H9 (cell line): ENCODE data around the gene CHPF. TPM values are rescaled to one million over a fixed set of nuclear protein-coding genes. Genes with fewer than 3 reads are reported as not detected.
A peak's percentile ranks its signal among the peaks of the same experiment; 100 is the strongest.

Source experiments
- DNase-seq: peaks from one replicate; pipeline ENCODE4 v3.0.0-alpha.2; 2017
- H2AFZ ChIP-seq: one replicate; pipeline ENCODE4 v1.6.1; 2013; ENCODE audit warnings: mild to moderate bottlenecking, low read length, control low read depth, moderate library complexity
- H2AK5ac ChIP-seq: 2 replicates; pipeline ENCODE4 v1.6.1; 2013; ENCODE audit warnings: low read length, control low read depth, mixed read lengths; ENCODE audit not compliant: insufficient read length
- H2BK120ac ChIP-seq: one replicate; pipeline ENCODE4 v1.6.1; 2013; ENCODE audit warnings: low read depth, mild to moderate bottlenecking, low read length, control low read depth, inconsistent platforms; ENCODE audit not compliant: poor library complexity, severe bottlenecking
- H2BK12ac ChIP-seq: 2 replicates; pipeline ENCODE4 v1.6.1; 2013; ENCODE audit warnings: low read length, control low read depth, mixed read lengths, low read depth; ENCODE audit not compliant: insufficient read length
- H2BK15ac ChIP-seq: 2 replicates; pipeline ENCODE4 v1.6.1; 2013; ENCODE audit warnings: low read depth, low read length, control low read depth
- H2BK20ac ChIP-seq: one replicate; pipeline ENCODE4 v1.6.1; 2013; ENCODE audit warnings: low read depth, mild to moderate bottlenecking, low read length, control low read depth, inconsistent platforms; ENCODE audit not compliant: poor library complexity, severe bottlenecking
- H2BK5ac ChIP-seq: 2 replicates; pipeline ENCODE4 v1.6.1; 2013; ENCODE audit warnings: low read length, control low read depth, mixed read lengths; ENCODE audit not compliant: insufficient read length
- H3K14ac ChIP-seq: 2 replicates; pipeline ENCODE4 v1.6.1; 2013; ENCODE audit warnings: low read length, control low read depth; ENCODE audit not compliant: insufficient read depth
- H3K18ac ChIP-seq: 2 replicates; pipeline ENCODE4 v1.6.1; 2013; ENCODE audit warnings: low read depth, mild to moderate bottlenecking, mixed read lengths, low read length, control low read depth; ENCODE audit not compliant: insufficient read length
- H3K23ac ChIP-seq: 2 replicates; pipeline ENCODE4 v1.6.1; 2013; ENCODE audit warnings: low read length, control low read depth, mixed read lengths, low read depth; ENCODE audit not compliant: insufficient read length
- H3K23me2 ChIP-seq: 2 replicates; pipeline ENCODE4 v1.6.1; 2013; ENCODE audit warnings: low read depth, mild to moderate bottlenecking, mixed read lengths, low read length, control low read depth; ENCODE audit not compliant: insufficient read length, poor library complexity, severe bottlenecking
- H3K27ac ChIP-seq: 2 replicates; pipeline ENCODE4 v1.5.1; 2013; ENCODE audit warnings: low read length, control low read depth, mixed read lengths, low read depth; ENCODE audit not compliant: insufficient read length
- H3K27me3 ChIP-seq: 2 replicates; pipeline ENCODE4 v1.6.1; 2013; ENCODE audit warnings: low read length, control low read depth, inconsistent platforms; ENCODE audit not compliant: insufficient read depth
- H3K4ac ChIP-seq: 2 replicates; pipeline ENCODE4 v1.6.1; 2013; ENCODE audit warnings: low read depth, mild to moderate bottlenecking, control low read depth, inconsistent platforms, low read length, moderate library complexity
- H3K4me1 ChIP-seq: 2 replicates; pipeline ENCODE4 v1.6.1; 2013; ENCODE audit warnings: low read length, control low read depth, inconsistent platforms; ENCODE audit not compliant: insufficient read depth
- H3K4me2 ChIP-seq: 2 replicates; pipeline ENCODE4 v1.6.1; 2013; ENCODE audit warnings: low read length, control low read depth, mixed read lengths; ENCODE audit not compliant: insufficient read length, insufficient read depth
- H3K56ac ChIP-seq: 2 replicates; pipeline ENCODE4 v1.6.1; 2013; ENCODE audit warnings: low read depth, mild to moderate bottlenecking, mixed read lengths, low read length, control low read depth; ENCODE audit not compliant: insufficient read length
- H3K79me1 ChIP-seq: 2 replicates; pipeline ENCODE4 v1.6.1; 2013; ENCODE audit warnings: low read depth, mild to moderate bottlenecking, moderate library complexity, low read length, control low read depth, inconsistent platforms; ENCODE audit not compliant: insufficient read depth, poor library complexity, severe bottlenecking
- H3K79me2 ChIP-seq: 2 replicates; pipeline ENCODE4 v1.6.1; 2013; ENCODE audit warnings: low read length, control low read depth, inconsistent platforms; ENCODE audit not compliant: insufficient read depth
- H3K9ac ChIP-seq: 2 replicates; pipeline ENCODE4 v1.6.1; 2013; ENCODE audit warnings: low read length, control low read depth, mixed read lengths; ENCODE audit not compliant: insufficient read length; ENCODE audit errors: extremely low read depth
- H3K9me3 ChIP-seq: one replicate; pipeline ENCODE4 v1.6.1; 2013; ENCODE audit warnings: low read depth, low read length, inconsistent platforms; ENCODE audit not compliant: control insufficient read depth
- H3T11ph ChIP-seq: one replicate; pipeline ENCODE4 v1.6.1; 2013; ENCODE audit warnings: mild to moderate bottlenecking, low read length, control low read depth, inconsistent platforms
- H4K20me1 ChIP-seq: one replicate; pipeline ENCODE4 v1.6.1; 2013; ENCODE audit not compliant: control insufficient read depth, insufficient read length, insufficient read depth
- H4K5ac ChIP-seq: 2 replicates; pipeline ENCODE4 v1.6.1; 2013; ENCODE audit warnings: low read depth, mild to moderate bottlenecking, mixed read lengths, low read length, control low read depth; ENCODE audit not compliant: insufficient read length
- H4K8ac ChIP-seq: replicated peaks from 2 replicates; pipeline ENCODE4 v1.6.1; 2013; ENCODE audit warnings: low read length, control low read depth, mixed read lengths, low read depth; ENCODE audit not compliant: insufficient read length
- H4K91ac ChIP-seq: 2 replicates; pipeline ENCODE4 v1.6.1; 2013; ENCODE audit warnings: low read depth, mild to moderate bottlenecking, moderate library complexity, mixed read lengths, low read length, control low read depth; ENCODE audit not compliant: insufficient read length
- H3K27ac Mint-ChIP-seq, 3 experiments: 2 replicates in 2 of 3; 3 replicates in 1 of 3; pipeline ENCODE4 v1.8.0; 2020 to 2021; ENCODE audit warnings: mixed read lengths in 3 of 3, mild to moderate bottlenecking in 1 of 3, moderate library complexity in 1 of 3
- H3K27me3 Mint-ChIP-seq: 2 replicates; pipeline ENCODE4 v1.8.0; 2021; ENCODE audit warnings: low read depth, mild to moderate bottlenecking, moderate library complexity, mixed read lengths
- H3K36me3 Mint-ChIP-seq, 3 experiments: 2 replicates in 2 of 3; 3 replicates in 1 of 3; pipeline ENCODE4 v1.8.0; 2020 to 2021; ENCODE audit warnings: low read depth in 3 of 3, mixed read lengths in 3 of 3; ENCODE audit not compliant: insufficient read depth in 1 of 3
- H3K4me1 Mint-ChIP-seq, 2 experiments: 2 replicates each; pipeline ENCODE4 v1.8.0; 2020; ENCODE audit warnings: mixed read lengths in 2 of 2
- H3K4me3 Mint-ChIP-seq, 2 experiments: 2 replicates in 1 of 2; 3 replicates in 1 of 2; pipeline ENCODE4 v1.8.0; 2020 to 2021; ENCODE audit warnings: mild to moderate bottlenecking in 2 of 2, mixed read lengths in 2 of 2, moderate library complexity in 1 of 2
- H3K9me3 Mint-ChIP-seq, 2 experiments: 2 replicates in 1 of 2; 3 replicates in 1 of 2; pipeline ENCODE4 v1.8.0; 2020; ENCODE audit warnings: mild to moderate bottlenecking in 2 of 2, mixed read lengths in 2 of 2, moderate library complexity in 1 of 2
- CTCF ChIP-seq: fragments of 200-600 bp; sonication (generic); conservative IDR thresholded peaks from 3 replicates; pipeline ENCODE4 v1.8.0; 2021; ENCODE audit warnings: antibody characterized with exemption, mild to moderate bottlenecking
- WGBS: extraction: QIAGEN DNeasy Blood & Tissue Kit; methylation state at CpG from one replicate; pipeline ENCODE4 v1.1.7; 2013; ENCODE audit warnings: missing lambda C conversion rate, low lambda C conversion rate, mixed read lengths; ENCODE audit not compliant: insufficient read length; ENCODE audit errors: extremely low coverage; 5-methylcytosine and 5-hydroxymethylcytosine counted together
- total RNA-seq: library from RNA; stranded (reverse); gene quantifications from 2 replicates; pipeline ENCODE4 v1.2.1, GENCODE V29; 2021

The CHPF gene
- total RNA-seq, 1 experiment from 2014 or later: 46.5 TPM

GRCh38 chr2:219495531-219496122 lies 48.0 kb downstream of the CHPF start:
- peaks cover 15% of the 10 kb centered on the region; the same call in 1 of the 2 replicates for H3K27me3 ChIP-seq

More at GRCh38 chr2:219495531-219496122, 48.0 kb downstream of the CHPF start:
- Histone ChIP-seq H4K5ac (no peak overlapping the region), H3K4me2 (no peak overlapping the region), H2BK15ac (no peak overlapping the region), H3T11ph (no peak overlapping the region), H3K23ac (no peak overlapping the region), H2AFZ (no peak overlapping the region), H3K9me3 (no peaks in the 10 kb centered on the region), H3K4me1 (peaks cover 12% of the 10 kb centered on the region; the same call in 1 of the 2 replicates), H2BK120ac (no peak overlapping the region), H2BK12ac (no peak overlapping the region), H3K4ac (no peak overlapping the region), H4K8ac (no peak overlapping the region), H4K91ac (no peak overlapping the region), H3K23me2 (peaks cover 24% of the 10 kb centered on the region), H4K20me1 (peaks cover 5% of the 10 kb centered on the region), H2AK5ac (no peak overlapping the region), H3K79me2 (no peaks in the 10 kb centered on the region), H3K9ac (no peak overlapping the region), H3K14ac (no peak overlapping the region), H3K56ac (no peak overlapping the region), H2BK20ac (no peak overlapping the region), H3K18ac (no peak overlapping the region), H3K27ac (no peak overlapping the region), H2BK5ac (no peak overlapping the region), H3K79me1 (no peaks in the 10 kb centered on the region)
- WGBS: no CpG with 5 or more reads among the region's 14 CpGs
- peak; percentile 83 for DNase-seq
- H3K27ac Mint-ChIP-seq: no peak overlapping the region
- H3K4me3 Mint-ChIP-seq: no peak overlapping the region
- no peaks in the 10 kb centered on the region; a peak in 1 of 5 replicates for H3K9me3 Mint-ChIP-seq
- H3K27me3 Mint-ChIP-seq: peaks cover 59% of the 10 kb centered on the region
- peak; percentile 80 for TF ChIP-seq CTCF
- H3K4me1 Mint-ChIP-seq: peaks cover 30 to 47% of the 10 kb centered on the region in 2 experiments
- no peaks in the 10 kb centered on the region for H3K36me3 Mint-ChIP-seq
